Astrocyte (in vitro differentiated cells and primary cell): Measurements from ENCODE around the gene ARL15. TPM values are rescaled to one million over a fixed set of nuclear protein-coding genes. Genes with fewer than 3 reads are reported as not detected.

Source experiments
- DNase-seq: peaks from one replicate; pipeline ENCODE4 v3.0.0-alpha.2; 2010; ENCODE audit warnings: low read depth
- FAIRE-seq: peaks from 2 replicates; lab custom pipeline; 2011; peaks lifted over from hg19 to GRCh38; lab: Jason Lieb, UNC
- H2AFZ ChIP-seq: 2 replicates; pipeline ENCODE4 v1.6.0; 2012; ENCODE audit warnings: low read depth, low read length, inconsistent platforms
- H3K27ac ChIP-seq: 2 replicates; pipeline ENCODE4 v1.5.1; 2011; ENCODE audit warnings: low read depth, low read length, inconsistent platforms
- H3K27me3 ChIP-seq: 2 replicates; pipeline ENCODE4 v1.6.0; 2011; ENCODE audit warnings: low read length, inconsistent platforms; ENCODE audit not compliant: insufficient read depth
- H3K36me3 ChIP-seq: 2 replicates; pipeline ENCODE4 v1.5.1; 2011; ENCODE audit warnings: low read length, inconsistent platforms; ENCODE audit not compliant: insufficient read depth
- H3K4me1 ChIP-seq: 2 replicates; pipeline ENCODE4 v1.5.1; 2011; ENCODE audit warnings: low read length, inconsistent platforms; ENCODE audit not compliant: insufficient read depth
- H3K4me2 ChIP-seq: 2 replicates; pipeline ENCODE4 v1.6.0; 2012; ENCODE audit warnings: low read length, inconsistent platforms
- H3K4me3 ChIP-seq: 2 replicates; pipeline ENCODE4 v1.5.1; 2011; ENCODE audit warnings: low read depth, mild to moderate bottlenecking, low read length, inconsistent platforms; ENCODE audit not compliant: insufficient read depth
- H3K79me2 ChIP-seq: 2 replicates; pipeline ENCODE4 v1.6.0; 2012; ENCODE audit warnings: mild to moderate bottlenecking, low read length, inconsistent platforms; ENCODE audit not compliant: insufficient read depth
- H3K9ac ChIP-seq: 2 replicates; pipeline ENCODE4 v1.6.0; 2012; ENCODE audit warnings: mild to moderate bottlenecking, low read length, inconsistent platforms
- H3K9me3 ChIP-seq: 2 replicates; pipeline ENCODE4 v1.5.1; 2012; ENCODE audit warnings: low read depth, mild to moderate bottlenecking, low read length, inconsistent platforms; ENCODE audit not compliant: insufficient read depth
- H4K20me1 ChIP-seq: 2 replicates; pipeline ENCODE4 v1.6.0; 2012; ENCODE audit warnings: low read length, inconsistent platforms; ENCODE audit not compliant: insufficient read depth
- H3K27ac Mint-ChIP-seq: one replicate; pipeline ENCODE4 v1.8.0; 2021; ENCODE audit warnings: mild to moderate bottlenecking, mixed read lengths; ENCODE audit not compliant: unreplicated experiment
- H3K27me3 Mint-ChIP-seq: one replicate; pipeline ENCODE4 v1.8.0; 2021; ENCODE audit warnings: low read depth, mixed read lengths; ENCODE audit not compliant: unreplicated experiment
- H3K36me3 Mint-ChIP-seq: one replicate; pipeline ENCODE4 v1.8.0; 2021; ENCODE audit warnings: low read depth, mixed read lengths; ENCODE audit not compliant: unreplicated experiment
- H3K4me1 Mint-ChIP-seq: one replicate; pipeline ENCODE4 v1.8.0; 2021; ENCODE audit warnings: low read depth, mixed read lengths; ENCODE audit not compliant: unreplicated experiment
- H3K4me3 Mint-ChIP-seq: one replicate; pipeline ENCODE4 v1.8.0; 2021; ENCODE audit warnings: mild to moderate bottlenecking, moderate library complexity, mixed read lengths; ENCODE audit not compliant: unreplicated experiment
- H3K9me3 Mint-ChIP-seq: one replicate; pipeline ENCODE4 v1.8.0; 2021; ENCODE audit warnings: mild to moderate bottlenecking, mixed read lengths; ENCODE audit not compliant: unreplicated experiment
- EZH2 ChIP-seq: IDR thresholded peaks from 2 replicates; pipeline ENCODE4 v1.6.1; 2012; ENCODE audit warnings: mild to moderate bottlenecking, low read length, inconsistent platforms; ENCODE audit not compliant: insufficient read depth
- total RNA-seq: library from RNA; stranded (reverse); gene quantifications from 2 replicates; pipeline ENCODE4 v1.2.1, GENCODE V29; 2021
- TF ChIP-seq, protein P1 (sequence below): IDR thresholded peaks from 2 replicates; pipeline ENCODE4 v1.5.1; 2011; ENCODE audit warnings: low read depth, mild to moderate bottlenecking, inconsistent platforms, low read length, moderate library complexity; ENCODE audit not compliant: insufficient read depth

Gene ARL15
- total RNA-seq, 1 donor from 2014 or later: 29.1 TPM

DNA sequence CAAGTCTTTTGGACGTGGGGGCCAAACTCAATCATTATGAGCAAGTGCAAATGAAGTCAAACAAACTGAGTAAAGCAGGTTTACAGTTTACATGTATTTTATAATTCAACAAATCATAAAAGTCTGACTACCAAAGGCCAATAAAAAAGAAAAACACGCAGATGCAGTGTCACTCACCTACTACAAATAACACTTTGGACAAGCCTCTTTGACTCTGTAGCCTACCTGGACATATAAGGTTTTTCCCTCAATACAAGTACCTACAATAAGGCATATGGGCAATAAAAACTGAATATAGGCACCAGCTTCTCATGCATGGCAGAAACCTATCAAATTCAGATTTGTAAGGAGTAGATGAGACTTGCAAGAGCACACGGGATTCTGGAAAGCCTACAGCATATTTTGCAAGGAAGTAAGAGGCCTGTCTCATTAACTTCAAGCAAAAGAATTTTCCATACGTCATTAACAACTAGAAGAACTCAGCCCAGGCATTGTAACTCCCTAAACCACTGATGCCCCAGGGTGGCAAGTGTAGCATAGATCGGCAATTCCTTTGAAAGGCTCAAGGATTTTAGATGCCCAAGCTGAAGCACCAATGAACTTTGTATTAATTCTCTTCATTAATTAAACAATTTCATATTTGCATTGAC, 21.7 kb downstream of the ARL15 start:
- no peaks in the 10 kb centered on the region for H3K79me2 ChIP-seq

DNA sequence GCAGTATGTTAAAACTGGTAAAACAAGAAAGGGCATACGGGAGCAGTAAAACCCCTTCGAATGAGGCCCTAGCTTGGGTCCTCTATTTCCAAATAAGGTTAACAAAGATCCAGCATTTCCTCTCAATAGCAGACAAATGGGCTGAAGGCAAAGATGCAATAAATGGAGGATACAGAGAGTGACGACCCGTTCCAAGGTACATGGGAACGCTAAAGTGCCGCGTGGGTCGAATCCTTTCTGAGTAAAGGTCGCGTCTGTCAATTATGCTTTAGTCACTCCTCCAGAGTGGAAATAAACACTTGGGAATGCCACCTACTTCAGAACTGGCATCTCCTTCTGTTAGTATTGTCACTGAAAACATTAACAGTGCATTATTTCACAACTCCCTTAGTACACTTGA, 24.7 kb downstream of the ARL15 start:
- no peaks in the 10 kb centered on the region for H3K4me1 ChIP-seq
- H3K27ac ChIP-seq: no peak overlapping the region
- Mint-ChIP-seq H3K36me3 (peaks cover 12% of the 10 kb centered on the region), H3K4me1 (peaks cover 4% of the 10 kb centered on the region), H3K27me3 (no peaks in the 10 kb centered on the region), H3K27ac (no peak overlapping the region), H3K4me3 (no peak overlapping the region), H3K9me3 (peaks cover 9% of the 10 kb centered on the region)
- H3K4me3 ChIP-seq: no peak overlapping the region
- TF ChIP-seq EZH2: no peak
- TF ChIP-seq, protein P1, sequence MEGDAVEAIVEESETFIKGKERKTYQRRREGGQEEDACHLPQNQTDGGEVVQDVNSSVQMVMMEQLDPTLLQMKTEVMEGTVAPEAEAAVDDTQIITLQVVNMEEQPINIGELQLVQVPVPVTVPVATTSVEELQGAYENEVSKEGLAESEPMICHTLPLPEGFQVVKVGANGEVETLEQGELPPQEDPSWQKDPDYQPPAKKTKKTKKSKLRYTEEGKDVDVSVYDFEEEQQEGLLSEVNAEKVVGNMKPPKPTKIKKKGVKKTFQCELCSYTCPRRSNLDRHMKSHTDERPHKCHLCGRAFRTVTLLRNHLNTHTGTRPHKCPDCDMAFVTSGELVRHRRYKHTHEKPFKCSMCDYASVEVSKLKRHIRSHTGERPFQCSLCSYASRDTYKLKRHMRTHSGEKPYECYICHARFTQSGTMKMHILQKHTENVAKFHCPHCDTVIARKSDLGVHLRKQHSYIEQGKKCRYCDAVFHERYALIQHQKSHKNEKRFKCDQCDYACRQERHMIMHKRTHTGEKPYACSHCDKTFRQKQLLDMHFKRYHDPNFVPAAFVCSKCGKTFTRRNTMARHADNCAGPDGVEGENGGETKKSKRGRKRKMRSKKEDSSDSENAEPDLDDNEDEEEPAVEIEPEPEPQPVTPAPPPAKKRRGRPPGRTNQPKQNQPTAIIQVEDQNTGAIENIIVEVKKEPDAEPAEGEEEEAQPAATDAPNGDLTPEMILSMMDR: no peak
- H2AFZ ChIP-seq: no peak overlapping the region
- no peak overlapping the region for H3K9ac ChIP-seq
- H3K79me2 ChIP-seq: no peaks in the 10 kb centered on the region
- H3K9me3 ChIP-seq: peaks cover 2% of the 10 kb centered on the region
- H3K4me2 ChIP-seq: no peak overlapping the region
- no peaks in the 10 kb centered on the region for H4K20me1 ChIP-seq
- FAIRE-seq (no peak), DNase-seq (no peak)
- no peaks in the 10 kb centered on the region for H3K36me3 ChIP-seq
- H3K27me3 ChIP-seq: no peaks in the 10 kb centered on the region

More for the DNA sequence above, 21.7 kb downstream of the ARL15 start:
- H3K4me3 ChIP-seq: no peak overlapping the region
- no peaks in the 10 kb centered on the region for H4K20me1 ChIP-seq
- H3K27me3 ChIP-seq: no peaks in the 10 kb centered on the region
- FAIRE-seq (no peak), DNase-seq (no peak)
- no peak overlapping the region for H3K4me3 Mint-ChIP-seq
- H3K4me2 ChIP-seq: no peak overlapping the region
- peaks cover 11% of the 10 kb centered on the region for H3K4me1 Mint-ChIP-seq
- TF ChIP-seq, protein P1: no peak
- TF ChIP-seq EZH2: no peak
- no peak overlapping the region for H2AFZ ChIP-seq
- H3K36me3 ChIP-seq: no peaks in the 10 kb centered on the region
- H3K9me3 Mint-ChIP-seq: peaks cover 9% of the 10 kb centered on the region
- no peak overlapping the region for H3K27ac Mint-ChIP-seq
- H3K27me3 Mint-ChIP-seq: no peaks in the 10 kb centered on the region
- peaks cover 12% of the 10 kb centered on the region for H3K36me3 Mint-ChIP-seq
- H3K4me1 ChIP-seq: no peaks in the 10 kb centered on the region
- H3K9ac ChIP-seq: no peak overlapping the region
- H3K27ac ChIP-seq: no peak overlapping the region
- peaks cover 2% of the 10 kb centered on the region for H3K9me3 ChIP-seq

DNA sequence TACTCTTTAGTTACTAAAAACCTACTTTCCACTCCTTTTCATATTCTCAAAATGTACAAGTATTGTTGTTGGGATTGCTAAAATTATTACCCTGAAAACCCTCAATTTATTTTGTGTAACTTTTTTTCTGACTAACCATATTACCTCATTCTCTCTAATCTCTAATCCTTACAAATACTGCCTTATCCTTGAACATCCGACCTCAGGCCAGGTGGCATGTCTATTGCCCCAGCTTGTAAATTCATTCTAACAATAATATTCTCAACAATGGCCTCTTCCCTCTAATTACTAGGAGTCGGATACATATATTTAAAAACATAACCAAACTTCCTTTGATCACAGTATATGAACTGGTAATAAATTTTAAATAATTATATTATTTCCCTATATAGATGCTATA, 25.8 kb downstream of the ARL15 start:
- no peak for FAIRE-seq
- no peaks in the 10 kb centered on the region for H3K27me3 Mint-ChIP-seq
- H3K27me3 ChIP-seq: no peaks in the 10 kb centered on the region
- TF ChIP-seq, protein P1: no peak
- TF ChIP-seq EZH2: no peak
- H3K4me2 ChIP-seq: no peak overlapping the region
- no peak overlapping the region for H3K27ac ChIP-seq
- DNase-seq: no peak
- H2AFZ ChIP-seq: no peak overlapping the region
- H4K20me1 ChIP-seq: no peaks in the 10 kb centered on the region
- no peak overlapping the region for H3K27ac Mint-ChIP-seq
- no peak overlapping the region for H3K4me3 ChIP-seq
- peaks cover 15% of the 10 kb centered on the region for H3K36me3 Mint-ChIP-seq
- H3K9ac ChIP-seq: no peak overlapping the region
- no peak overlapping the region for H3K4me3 Mint-ChIP-seq
- H3K4me1 Mint-ChIP-seq: peaks cover 8% of the 10 kb centered on the region
- H3K79me2 ChIP-seq: no peaks in the 10 kb centered on the region
- H3K36me3 ChIP-seq: no peaks in the 10 kb centered on the region
- peaks cover 9% of the 10 kb centered on the region for H3K9me3 Mint-ChIP-seq
- H3K4me1 ChIP-seq: no peaks in the 10 kb centered on the region
- H3K9me3 ChIP-seq: peaks cover 2% of the 10 kb centered on the region
